Liver (tissue), 9 donors: Measurements from ENCODE around the gene MARCHF6. TPM values are rescaled to one million over a fixed set of nuclear protein-coding genes. Genes with fewer than 3 reads are reported as not detected.
"Not testable (repeated sequence)": the region's sequence is repeated elsewhere in the genome, so short reads cannot be mapped to it uniquely, and the experiment has no call there.

ENCODE experiments used
- DNase-seq: peaks from one replicate; pipeline ENCODE4 v3.0.0-alpha.2; 2017; ENCODE audit warnings: low spot score
- H3K27ac ChIP-seq, 2 donors: one replicate each; pipeline ENCODE4 v1.7.0; 2013; ENCODE audit warnings: inconsistent platforms in 2 of 2, low read length in 2 of 2, control low read depth in 1 of 2, low read depth in 1 of 2, mild to moderate bottlenecking in 1 of 2
- H3K27me3 ChIP-seq, 4 donors: one replicate each; pipeline versions ENCODE4 v1.6.1 to v1.7.0; 2013; ENCODE audit warnings: low read length in 3 of 4, inconsistent platforms in 1 of 4, mild to moderate bottlenecking in 1 of 4, moderate library complexity in 1 of 4; ENCODE audit not compliant: control insufficient read depth in 4 of 4, insufficient read depth in 4 of 4
- H3K36me3 ChIP-seq, 4 donors: one replicate each; pipeline versions ENCODE4 v1.6.1 to v1.7.0; 2013; ENCODE audit warnings: low read length in 3 of 4, mild to moderate bottlenecking in 3 of 4, low read depth in 1 of 4, moderate library complexity in 1 of 4; ENCODE audit not compliant: control insufficient read depth in 4 of 4, insufficient read depth in 3 of 4
- H3K4me1 ChIP-seq, 4 donors: one replicate each; pipeline versions ENCODE4 v1.6.1 to v1.7.0; 2013; ENCODE audit warnings: low read length in 3 of 4, mild to moderate bottlenecking in 3 of 4, moderate library complexity in 1 of 4; ENCODE audit not compliant: control insufficient read depth in 4 of 4, insufficient read depth in 4 of 4
- H3K4me3 ChIP-seq, 3 donors: one replicate each; pipeline versions ENCODE4 v1.6.1 to v1.7.0; 2013; ENCODE audit warnings: low read length in 3 of 3, control low read depth in 1 of 3, low read depth in 1 of 3, mild to moderate bottlenecking in 1 of 3
- H3K9ac ChIP-seq, 2 donors: one replicate each; pipeline ENCODE4 v1.7.0; 2013; ENCODE audit warnings: low read length in 2 of 2, mild to moderate bottlenecking in 2 of 2, moderate library complexity in 2 of 2, control low read depth in 1 of 2, low read depth in 1 of 2
- H3K9me3 ChIP-seq, 4 donors: one replicate each; pipeline versions ENCODE4 v1.6.1 to v1.7.0; 2013; ENCODE audit warnings: low read length in 3 of 4; ENCODE audit not compliant: control insufficient read depth in 4 of 4
- EGR1 ChIP-seq, 2 donors: IDR thresholded peaks; 2 replicates each; pipeline ENCODE4 v1.6.1; 2016 to 2018; ENCODE audit warnings: antibody characterized with exemption in 2 of 2, low read depth in 2 of 2
- FOXA1 ChIP-seq: IDR thresholded peaks from 2 replicates; pipeline ENCODE4 v1.6.1; 2016; ENCODE audit warnings: antibody characterized with exemption
- FOXA2 ChIP-seq: IDR thresholded peaks from 2 replicates; pipeline ENCODE4 v1.6.1; 2016; ENCODE audit warnings: antibody characterized with exemption
- GABPA ChIP-seq, 2 donors: IDR thresholded peaks in 1 of 2; conservative IDR thresholded peaks in 1 of 2; 2 replicates each; pipeline ENCODE4 v1.6.1; 2016; ENCODE audit warnings: antibody characterized with exemption in 2 of 2, mild to moderate bottlenecking in 1 of 2, moderate library complexity in 1 of 2
- HNF4G ChIP-seq: IDR thresholded peaks from 2 replicates; pipeline ENCODE4 v1.6.1; 2016; ENCODE audit warnings: antibody characterized with exemption
- JUND ChIP-seq, 2 donors: IDR thresholded peaks; 2 replicates each; pipeline ENCODE4 v1.6.1; 2016; ENCODE audit warnings: antibody characterized with exemption in 2 of 2
- MAX ChIP-seq: IDR thresholded peaks from 2 replicates; pipeline ENCODE4 v1.6.1; 2016; ENCODE audit warnings: antibody characterized with exemption
- RAD21 ChIP-seq, 2 donors: IDR thresholded peaks; 2 replicates each; pipeline ENCODE4 v1.6.1; 2016; ENCODE audit warnings: antibody characterized with exemption in 2 of 2, mild to moderate bottlenecking in 2 of 2
- REST ChIP-seq: IDR thresholded peaks from 2 replicates; pipeline ENCODE4 v1.6.1; 2016; ENCODE audit warnings: antibody characterized with exemption, mild to moderate bottlenecking
- SP1 ChIP-seq: IDR thresholded peaks from 2 replicates; pipeline ENCODE4 v1.6.1; 2018; ENCODE audit warnings: antibody characterized with exemption, mild to moderate bottlenecking
- YY1 ChIP-seq: IDR thresholded peaks from 2 replicates; pipeline ENCODE4 v1.6.1; 2016; ENCODE audit warnings: antibody characterized with exemption, mild to moderate bottlenecking
- WGBS: extraction: QIAGEN DNeasy Blood & Tissue Kit; methylation state at CpG from one replicate; pipeline ENCODE4 v1.1.7; 2013; 5-methylcytosine and 5-hydroxymethylcytosine counted together
- polyA plus RNA-seq, 2 donors: library from polyadenylated mRNA; stranded (reverse) in 1 of 2; unstranded in 1 of 2; fragments of 200-250 nt in 1 of 2; fragments of >200 nt in 1 of 2; fragmentation: Nextera tagmentation in 1 of 2; extraction: Ambion mirVana in 1 of 2; gene quantifications; one replicate each; pipeline versions ENCODE4 v1.2.1 to v1.2.3, GENCODE V29; 2013 to 2015
- total RNA-seq, 2 donors: library from RNA; depleted of rRNA; stranded (reverse); fragments of >200 nt; gene quantifications; one replicate each; pipeline ENCODE4 v1.2.3, GENCODE V29; 2014
- TF ChIP-seq, protein P1 (sequence below): IDR thresholded peaks from 2 replicates; pipeline ENCODE4 v1.6.1; 2016; ENCODE audit warnings: antibody characterized with exemption
- TF ChIP-seq, protein P2 (sequence below): IDR thresholded peaks from 2 replicates; pipeline ENCODE4 v1.6.1; 2016; ENCODE audit warnings: antibody characterized with exemption
- donor health status: healthy.
- donor health status: healthy.
- donor health status: healthy.
- donor health status: healthy.
- donor health status: healthy.

MARCHF6 gene
- total and polyA plus RNA-seq, 4 donors, result 20.6 to 77.7 (median 62.4) TPM

GRCh38 chr5:10339958-10340357 lies 13.5 kb upstream of the MARCHF6 start (continued):
- TF ChIP-seq REST (no peak), MAX (no peak), HNF4G (no peak), YY1 (no peak), FOXA2 (no peak)

GRCh38 chr5:10343486-10343885 lies 10.0 kb upstream of the MARCHF6 start:
- WGBS, result 91% methylated on average over 4 of the region's 4 CpGs

GRCh38 chr5:10344461-10345106 lies 8.9 kb upstream of the MARCHF6 start:
- DNase-seq, H3K9ac ChIP-seq, H3K9me3 ChIP-seq, H3K27me3 ChIP-seq, H3K4me3 ChIP-seq, H3K4me1 ChIP-seq, H3K27ac ChIP-seq, H3K36me3 ChIP-seq: not testable (repeated sequence)
- WGBS, result 98% methylated on average over 5 of the region's 5 CpGs

More at GRCh38 chr5:10343486-10343885, 10.0 kb upstream of the MARCHF6 start:
- Histone ChIP-seq H3K27me3 (no peaks in the 10 kb centered on the region), H3K36me3 (no peaks in the 10 kb centered on the region), H3K4me3 (no peak overlapping the region), H3K4me1 (no peaks in the 10 kb centered on the region), H3K9me3 (no peaks in the 10 kb centered on the region), H3K27ac (no peak overlapping the region), H3K9ac (no peak overlapping the region)
- no peak for DNase-seq
- TF ChIP-seq GABPA (IDR thresholded peaks at IDR 0.05 in 1 of 2, conservative IDR thresholded peaks at IDR 0.05 in 1 of 2) (no peak), FOXA1 (no peak), EGR1 (IDR thresholded peaks at IDR 0.05; ENCODE audit: low read depth in 2 of 2) (no peak), RAD21 (IDR thresholded peaks at IDR 0.05) (no peak), SP1 (no peak), MAX (no peak), JUND (IDR thresholded peaks at IDR 0.05) (no peak), FOXA2 (no peak)
- TF ChIP-seq, protein P1, sequence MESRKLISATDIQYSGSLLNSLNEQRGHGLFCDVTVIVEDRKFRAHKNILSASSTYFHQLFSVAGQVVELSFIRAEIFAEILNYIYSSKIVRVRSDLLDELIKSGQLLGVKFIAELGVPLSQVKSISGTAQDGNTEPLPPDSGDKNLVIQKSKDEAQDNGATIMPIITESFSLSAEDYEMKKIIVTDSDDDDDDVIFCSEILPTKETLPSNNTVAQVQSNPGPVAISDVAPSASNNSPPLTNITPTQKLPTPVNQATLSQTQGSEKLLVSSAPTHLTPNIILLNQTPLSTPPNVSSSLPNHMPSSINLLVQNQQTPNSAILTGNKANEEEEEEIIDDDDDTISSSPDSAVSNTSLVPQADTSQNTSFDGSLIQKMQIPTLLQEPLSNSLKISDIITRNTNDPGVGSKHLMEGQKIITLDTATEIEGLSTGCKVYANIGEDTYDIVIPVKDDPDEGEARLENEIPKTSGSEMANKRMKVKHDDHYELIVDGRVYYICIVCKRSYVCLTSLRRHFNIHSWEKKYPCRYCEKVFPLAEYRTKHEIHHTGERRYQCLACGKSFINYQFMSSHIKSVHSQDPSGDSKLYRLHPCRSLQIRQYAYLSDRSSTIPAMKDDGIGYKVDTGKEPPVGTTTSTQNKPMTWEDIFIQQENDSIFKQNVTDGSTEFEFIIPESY, result no peak
- TF ChIP-seq, protein P2, sequence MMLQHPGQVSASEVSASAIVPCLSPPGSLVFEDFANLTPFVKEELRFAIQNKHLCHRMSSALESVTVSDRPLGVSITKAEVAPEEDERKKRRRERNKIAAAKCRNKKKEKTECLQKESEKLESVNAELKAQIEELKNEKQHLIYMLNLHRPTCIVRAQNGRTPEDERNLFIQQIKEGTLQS, result no peak
